Esophagus muscularis mucosa (tissue), 3 donors: ENCODE results near the gene THSD1.

Experiments
- POLR2A ChIP-seq: fragments of 450-650 bp; IDR thresholded peaks from one replicate; pipeline ENCODE4 v1.6.1; 2017; ENCODE audit warnings: antibody characterized with exemption, moderate library complexity, mild to moderate bottlenecking, low read depth
- TF ChIP-seq, protein P1 (sequence below), 3 experiments: fragments of 200-600 bp in 2 of 3; fragments of 450-650 bp in 1 of 3; sonication (generic) in 2 of 3; IDR thresholded peaks; one replicate each; pipeline ENCODE4 v1.5.1; 2017 to 2019; ENCODE audit warnings: antibody characterized with exemption in 3 of 3, mild to moderate bottlenecking in 2 of 3, moderate library complexity in 1 of 3

DNA sequence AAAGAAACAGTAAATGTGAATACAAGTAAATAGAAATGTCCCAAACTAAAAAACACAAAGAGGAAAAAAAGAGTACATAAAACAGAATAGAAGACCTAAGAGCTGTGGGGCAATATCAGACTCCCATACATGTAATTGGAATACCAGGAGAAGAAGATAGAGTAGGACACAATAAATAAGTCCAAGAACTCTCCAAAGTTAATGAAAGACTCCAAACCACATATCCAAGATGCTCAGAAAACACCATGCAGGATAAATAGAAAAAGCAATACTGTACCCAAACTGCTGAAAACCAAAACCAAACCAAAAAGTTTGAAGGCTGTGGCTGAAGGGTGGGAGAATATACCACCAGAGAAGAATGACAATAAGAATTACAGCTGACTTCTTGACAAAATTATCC lies 18.3 kb downstream of the THSD1 start:
- TF ChIP-seq, protein P1, sequence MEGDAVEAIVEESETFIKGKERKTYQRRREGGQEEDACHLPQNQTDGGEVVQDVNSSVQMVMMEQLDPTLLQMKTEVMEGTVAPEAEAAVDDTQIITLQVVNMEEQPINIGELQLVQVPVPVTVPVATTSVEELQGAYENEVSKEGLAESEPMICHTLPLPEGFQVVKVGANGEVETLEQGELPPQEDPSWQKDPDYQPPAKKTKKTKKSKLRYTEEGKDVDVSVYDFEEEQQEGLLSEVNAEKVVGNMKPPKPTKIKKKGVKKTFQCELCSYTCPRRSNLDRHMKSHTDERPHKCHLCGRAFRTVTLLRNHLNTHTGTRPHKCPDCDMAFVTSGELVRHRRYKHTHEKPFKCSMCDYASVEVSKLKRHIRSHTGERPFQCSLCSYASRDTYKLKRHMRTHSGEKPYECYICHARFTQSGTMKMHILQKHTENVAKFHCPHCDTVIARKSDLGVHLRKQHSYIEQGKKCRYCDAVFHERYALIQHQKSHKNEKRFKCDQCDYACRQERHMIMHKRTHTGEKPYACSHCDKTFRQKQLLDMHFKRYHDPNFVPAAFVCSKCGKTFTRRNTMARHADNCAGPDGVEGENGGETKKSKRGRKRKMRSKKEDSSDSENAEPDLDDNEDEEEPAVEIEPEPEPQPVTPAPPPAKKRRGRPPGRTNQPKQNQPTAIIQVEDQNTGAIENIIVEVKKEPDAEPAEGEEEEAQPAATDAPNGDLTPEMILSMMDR (IDR thresholded peaks at IDR 0.05): no peak
- no peak for TF ChIP-seq POLR2A
